CD14-positive monocyte (primary cell): Measurements from ENCODE around the gene CRTC3. TPM values are rescaled to one million over a fixed set of nuclear protein-coding genes. Genes with fewer than 3 reads are reported as not detected.

Experiments used
- DNase-seq, 3 donors: peaks; one replicate each; pipeline ENCODE4 v3.0.0-alpha.2; 2011 to 2022
- H2AFZ ChIP-seq: 2 replicates; pipeline ENCODE4 v1.6.0; 2012; ENCODE audit warnings: mild to moderate bottlenecking, low read depth, low read length, inconsistent platforms; ENCODE audit not compliant: insufficient read depth, poor library complexity, severe bottlenecking
- H3K27ac ChIP-seq, 2 donors: 1 replicate in 1 of 2; 2 replicates in 1 of 2; pipeline ENCODE4 v1.5.1; 2012 to 2013; ENCODE audit warnings: low read length in 2 of 2, control low read depth in 1 of 2, inconsistent platforms in 1 of 2, low read depth in 1 of 2, mild to moderate bottlenecking in 1 of 2
- H3K27me3 ChIP-seq, 2 donors: one replicate each; pipeline versions ENCODE4 v1.6.0 to v1.6.1; 2011 to 2013; ENCODE audit warnings: low read length in 2 of 2; ENCODE audit not compliant: control insufficient read depth in 2 of 2, insufficient read depth in 2 of 2
- H3K36me3 ChIP-seq, 2 donors: replicated peaks in 1 of 2; 1 replicate in 1 of 2; 2 replicates in 1 of 2; pipeline versions ENCODE4 v1.5.1 to v1.6.1; 2012 to 2013; ENCODE audit warnings: low read length in 2 of 2, control low read depth in 1 of 2, inconsistent platforms in 1 of 2, mild to moderate bottlenecking in 1 of 2; ENCODE audit not compliant: insufficient read depth in 2 of 2, control insufficient read depth in 1 of 2
- H3K4me1 ChIP-seq, 2 donors: 1 replicate in 1 of 2; 2 replicates in 1 of 2; pipeline versions ENCODE4 v1.5.1 to v1.6.1; 2012 to 2013; ENCODE audit warnings: low read length in 2 of 2, control low read depth in 1 of 2, inconsistent platforms in 1 of 2, mild to moderate bottlenecking in 1 of 2, moderate library complexity in 1 of 2; ENCODE audit not compliant: insufficient read depth in 2 of 2, control insufficient read depth in 1 of 2
- H3K4me2 ChIP-seq: replicated peaks from 2 replicates; pipeline ENCODE3; 2012; ENCODE audit warnings: low read length, moderate library complexity, mild to moderate bottlenecking; ENCODE audit not compliant: poor library complexity, severe bottlenecking; ENCODE audit errors: extremely low read depth
- H3K4me3 ChIP-seq, 3 experiments: fragments of 200-600 bp in 1 of 3; sonication (generic) in 1 of 3; replicated peaks in 1 of 3; 1 replicate in 2 of 3; 2 replicates in 1 of 3; pipeline ENCODE4 v1.5.1; 2011 to 2013; ENCODE audit warnings: low read length in 3 of 3, mild to moderate bottlenecking in 3 of 3, control low read depth in 2 of 3, low read depth in 2 of 3, inconsistent platforms in 1 of 3, moderate library complexity in 1 of 3
- H3K79me2 ChIP-seq: 2 replicates; pipeline ENCODE4 v1.6.0; 2012; ENCODE audit warnings: mild to moderate bottlenecking, control low read depth, inconsistent platforms, low read length, moderate library complexity; ENCODE audit not compliant: insufficient read depth
- H3K9ac ChIP-seq: 2 replicates; pipeline ENCODE4 v1.6.0; 2017; ENCODE audit warnings: low read length, mild to moderate bottlenecking; ENCODE audit not compliant: insufficient read depth, poor library complexity, severe bottlenecking
- H3K9me3 ChIP-seq, 2 donors: replicated peaks in 1 of 2; 1 replicate in 1 of 2; 2 replicates in 1 of 2; pipeline versions ENCODE4 v1.5.1 to v1.6.1; 2012 to 2013; ENCODE audit warnings: low read length in 2 of 2, control low read depth in 1 of 2; ENCODE audit not compliant: control insufficient read depth in 1 of 2, insufficient read depth in 1 of 2
- H4K20me1 ChIP-seq: 2 replicates; pipeline ENCODE4 v1.6.0; 2012; ENCODE audit warnings: mild to moderate bottlenecking, low read length, control low read depth, moderate library complexity; ENCODE audit not compliant: insufficient read depth
- H3K27ac Mint-ChIP-seq, 7 donors: one replicate each; pipeline ENCODE4 v1.8.0; 2020; ENCODE audit warnings: mild to moderate bottlenecking in 7 of 7, mixed read lengths in 7 of 7, moderate library complexity in 6 of 7, inconsistent platforms in 2 of 7
- H3K27me3 Mint-ChIP-seq, 3 donors: one replicate each; pipeline ENCODE4 v1.8.0; 2021 to 2022; ENCODE audit warnings: low read depth in 3 of 3, mild to moderate bottlenecking in 3 of 3, mixed read lengths in 3 of 3, moderate library complexity in 3 of 3, inconsistent platforms in 1 of 3
- H3K36me3 Mint-ChIP-seq, 2 donors: one replicate each; pipeline ENCODE4 v1.8.0; 2020; ENCODE audit warnings: mixed read lengths in 2 of 2, inconsistent platforms in 1 of 2, mild to moderate bottlenecking in 1 of 2
- H3K4me1 Mint-ChIP-seq: one replicate; pipeline ENCODE4 v1.8.0; 2020; ENCODE audit warnings: mild to moderate bottlenecking, mixed read lengths
- H3K4me3 Mint-ChIP-seq, 2 donors: one replicate each; pipeline ENCODE4 v1.8.0; 2020; ENCODE audit warnings: mild to moderate bottlenecking in 2 of 2, mixed read lengths in 2 of 2, moderate library complexity in 1 of 2
- H3K9me3 Mint-ChIP-seq, 7 donors: one replicate each; pipeline ENCODE4 v1.8.0; 2020 to 2022; ENCODE audit warnings: mixed read lengths in 7 of 7, mild to moderate bottlenecking in 6 of 7, moderate library complexity in 6 of 7, inconsistent platforms in 2 of 7
- CTCF ChIP-seq: fragments of 200-600 bp; IDR thresholded peaks from one replicate; pipeline ENCODE4 v1.8.0; 2022; ENCODE audit warnings: antibody characterized with exemption, mild to moderate bottlenecking
- WGBS: methylation state at CpG from one replicate; pipeline ENCODE4 v1.1.5; 2013; ENCODE audit warnings: missing lambda C conversion rate; ENCODE audit not compliant: insufficient coverage; 5-methylcytosine and 5-hydroxymethylcytosine counted together
- intact Hi-C, 2 donors: fragments of 100-400 bp; cut with micrococcal nuclease; formaldehyde crosslinking; loops; one replicate each; pipeline versions ENCODE4 v1.15.0 to v1.15.1; 2023
- polyA plus RNA-seq, 3 donors: library from polyadenylated mRNA; depleted of rRNA in 1 of 3; unstranded in 2 of 3; stranded (reverse) in 1 of 3; fragments of 300-500 nt in 2 of 3; fragments of >200 nt in 1 of 3; fragmentation: Illumina TruSeq in 2 of 3; gene quantifications; 1 replicate in 2 of 3; 2 replicates in 1 of 3; pipeline ENCODE4 v1.2.3, GENCODE V29; 2012 to 2021

Gene CRTC3
- polyA plus RNA-seq, 3 donors: 6.0 to 25.4 (median 12.2) TPM

GRCh38 chr15:90648137-90649070 is 118.7 kb downstream of the CRTC3 start:
- 3% methylated on average over 10 of the region's 14 CpGs for WGBS
- H3K4me1 ChIP-seq: peaks cover 23 to 29% of the 10 kb centered on the region in 2 donors
- DNase-seq: peak; percentile 76 to 95 (median 87)
- H3K36me3 Mint-ChIP-seq: peaks cover 8 to 12% of the 10 kb centered on the region in 2 donors
- H3K4me3 Mint-ChIP-seq: peak overlapping the region; percentile 68 to 85
- H3K27ac Mint-ChIP-seq: peak overlapping the region; percentile 88 to 95 (median 91)
- TF ChIP-seq CTCF: peak; percentile 98
- H3K9me3 Mint-ChIP-seq: peaks cover 0 to 2% (median 0%) of the 10 kb centered on the region in 7 donors
- H3K79me2 ChIP-seq: no peaks in the 10 kb centered on the region
- intact Hi-C loops: loop anchor here in 1 of 2 donors (1.0 to 10.0 kb wide), 3 partner anchors 44 to 238 kb away; no protein-coding TSS in a partner anchor
- H3K27me3 Mint-ChIP-seq: peaks cover 0 to 3% (median 1%) of the 10 kb centered on the region in 3 donors
- peaks cover 35% of the 10 kb centered on the region for H3K4me1 Mint-ChIP-seq
- H3K27me3 ChIP-seq: no peaks in the 10 kb centered on the region
- H3K4me2 ChIP-seq: peak overlapping the region; percentile 77
- H3K4me3 ChIP-seq: peak overlapping the region in 1 of 3 experiments; percentile 60
- peak overlapping the region; percentile 47 to 50 for H3K27ac ChIP-seq
- H2AFZ ChIP-seq: peak overlapping the region; percentile 9
- no peak overlapping the region for H3K9ac ChIP-seq
- no peaks in the 10 kb centered on the region for H3K9me3 ChIP-seq
- H4K20me1 ChIP-seq: peaks cover 21% of the 10 kb centered on the region
- peaks cover 7 to 19% of the 10 kb centered on the region in 2 donors for H3K36me3 ChIP-seq

GRCh38 chr15:90650117-90650955 is 120.6 kb downstream of the CRTC3 start:
- H3K9me3 Mint-ChIP-seq: peaks cover 0 to 2% (median 0%) of the 10 kb centered on the region in 7 donors
- H3K27ac ChIP-seq: no peak overlapping the region
- H3K4me3 ChIP-seq: no peak overlapping the region
- no peak for TF ChIP-seq CTCF
- no peaks in the 10 kb centered on the region for H3K27me3 ChIP-seq
- no peak overlapping the region for H3K4me2 ChIP-seq
- H3K4me3 Mint-ChIP-seq: peak overlapping the region in 1 of 2 donors; percentile 28
- H3K36me3 Mint-ChIP-seq: no peaks in the 10 kb centered on the region
- H3K27ac Mint-ChIP-seq: peak overlapping the region; percentile 21 to 79 (median 35)
- H3K27me3 Mint-ChIP-seq: peaks cover 0 to 3% (median 3%) of the 10 kb centered on the region in 3 donors
- DNase-seq: peak in 2 of 3 donors; percentile 10 to 67
- H3K4me1 ChIP-seq: peaks cover 35 to 44% of the 10 kb centered on the region in 2 donors
- H4K20me1 ChIP-seq: peaks cover 7% of the 10 kb centered on the region
- peaks cover 0 to under 1% of the 10 kb centered on the region in 2 donors for H3K36me3 ChIP-seq
- H2AFZ ChIP-seq: peak overlapping the region; percentile 6
- no peak overlapping the region for H3K9ac ChIP-seq
- no peaks in the 10 kb centered on the region for H3K79me2 ChIP-seq
- 33% methylated on average over 1 of the region's 8 CpGs for WGBS
- intact Hi-C loops: loop anchor here in 1 of 2 donors (5.0 kb wide), 1 partner anchor 42 kb away; no protein-coding TSS in a partner anchor
- H3K9me3 ChIP-seq: no peaks in the 10 kb centered on the region
- peaks cover 39% of the 10 kb centered on the region for H3K4me1 Mint-ChIP-seq
